ENCODE measurements around the gene DNAJB6.

The DNAJB6 gene

DNA sequence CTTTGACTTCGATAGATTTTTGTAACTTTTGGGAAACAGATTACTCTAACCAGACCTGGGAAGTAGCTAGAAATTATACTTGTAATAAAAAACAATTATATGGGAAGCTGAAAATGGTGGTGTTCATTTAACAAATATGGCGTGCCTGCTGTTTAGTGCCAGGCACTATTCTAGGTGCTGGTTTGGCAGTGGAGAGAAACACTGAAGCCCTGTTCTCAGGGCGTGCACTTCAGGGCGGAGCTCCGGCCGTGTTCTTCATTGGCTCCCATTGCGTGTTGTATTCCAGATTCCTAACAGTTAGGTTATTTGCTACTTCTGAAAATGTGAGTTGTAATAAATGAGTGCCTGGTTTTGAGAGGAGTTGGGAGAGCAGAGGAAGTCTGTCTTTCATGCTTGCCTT, 38.6 kb downstream of the DNAJB6 start:
- no peak for DNase-seq (ENCODE audit: extremely low read depth, low read depth)
- H3K4me3 ChIP-seq (replicated peaks; ENCODE audit: low read depth, low read length): no peak overlapping the region
- TF ChIP-seq, protein P1, sequence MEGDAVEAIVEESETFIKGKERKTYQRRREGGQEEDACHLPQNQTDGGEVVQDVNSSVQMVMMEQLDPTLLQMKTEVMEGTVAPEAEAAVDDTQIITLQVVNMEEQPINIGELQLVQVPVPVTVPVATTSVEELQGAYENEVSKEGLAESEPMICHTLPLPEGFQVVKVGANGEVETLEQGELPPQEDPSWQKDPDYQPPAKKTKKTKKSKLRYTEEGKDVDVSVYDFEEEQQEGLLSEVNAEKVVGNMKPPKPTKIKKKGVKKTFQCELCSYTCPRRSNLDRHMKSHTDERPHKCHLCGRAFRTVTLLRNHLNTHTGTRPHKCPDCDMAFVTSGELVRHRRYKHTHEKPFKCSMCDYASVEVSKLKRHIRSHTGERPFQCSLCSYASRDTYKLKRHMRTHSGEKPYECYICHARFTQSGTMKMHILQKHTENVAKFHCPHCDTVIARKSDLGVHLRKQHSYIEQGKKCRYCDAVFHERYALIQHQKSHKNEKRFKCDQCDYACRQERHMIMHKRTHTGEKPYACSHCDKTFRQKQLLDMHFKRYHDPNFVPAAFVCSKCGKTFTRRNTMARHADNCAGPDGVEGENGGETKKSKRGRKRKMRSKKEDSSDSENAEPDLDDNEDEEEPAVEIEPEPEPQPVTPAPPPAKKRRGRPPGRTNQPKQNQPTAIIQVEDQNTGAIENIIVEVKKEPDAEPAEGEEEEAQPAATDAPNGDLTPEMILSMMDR (IDR thresholded peaks at IDR 0.05; ENCODE audit: low read depth, low read length, missing control alignments): no peak

GRCh38 chr7:157377436-157378124, 40.8 kb downstream of the DNAJB6 start:
- TF ChIP-seq, protein P1 (IDR thresholded peaks at IDR 0.05; ENCODE audit: low read depth, low read length, missing control alignments): no peak
- DNase-seq (ENCODE audit: extremely low read depth, low read depth): no peak
- no peak overlapping the region for H3K4me3 ChIP-seq (replicated peaks; ENCODE audit: low read depth, low read length)

DNA sequence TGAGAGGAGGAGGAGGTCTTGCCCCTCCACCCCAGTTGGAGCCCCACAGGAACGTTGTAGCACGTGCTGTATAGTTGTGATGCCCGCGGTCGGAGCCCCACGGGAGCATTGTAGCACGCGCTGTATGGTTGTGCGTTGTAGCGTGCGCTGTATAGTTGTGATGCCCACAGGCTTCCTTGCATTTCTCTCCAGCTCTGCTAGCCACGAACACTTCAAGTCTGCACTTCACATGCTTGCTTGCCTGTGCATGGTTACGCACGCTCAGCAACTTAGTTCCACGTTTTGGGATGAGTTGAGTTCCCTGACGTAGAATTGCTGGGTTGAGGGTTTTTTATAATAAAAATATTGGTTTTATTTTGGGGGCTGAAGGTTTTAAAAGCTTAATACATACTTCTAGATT, 41.6 kb downstream of the DNAJB6 start:
- no peak for DNase-seq (ENCODE audit: extremely low read depth, low read depth)
- H3K4me3 ChIP-seq (replicated peaks; ENCODE audit: low read depth, low read length): no peak overlapping the region
- TF ChIP-seq, protein P1 (IDR thresholded peaks at IDR 0.05; ENCODE audit: low read depth, low read length, missing control alignments): no peak

DNA sequence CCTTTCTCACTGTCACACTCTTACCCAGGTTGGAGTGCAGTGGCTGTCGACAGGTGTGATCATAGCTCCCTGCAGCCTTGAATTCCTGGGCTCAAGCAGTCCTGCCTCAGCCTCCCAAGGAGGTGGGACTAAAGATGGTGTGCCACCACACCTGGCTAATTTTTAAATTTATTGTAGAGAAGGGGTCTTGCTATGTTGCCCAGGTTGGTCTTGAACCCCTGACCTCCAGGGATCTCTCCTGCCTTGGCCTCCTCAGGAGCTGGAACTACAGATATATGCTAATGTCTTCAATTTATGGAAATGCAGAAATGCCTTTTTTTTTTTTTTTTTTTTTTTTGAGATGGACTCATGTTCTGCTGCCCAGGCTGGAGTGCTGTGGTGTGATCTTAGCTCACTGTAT, 42.7 kb downstream of the DNAJB6 start:
- TF ChIP-seq, protein P1 (IDR thresholded peaks at IDR 0.05; ENCODE audit: low read depth, low read length, missing control alignments): no peak
- no peak for DNase-seq (ENCODE audit: extremely low read depth, low read depth)
- no peak overlapping the region for H3K4me3 ChIP-seq (replicated peaks; ENCODE audit: low read depth, low read length)

GRCh38 chr7:157380416-157380815, 43.6 kb downstream of the DNAJB6 start:
- TF ChIP-seq, protein P1 (IDR thresholded peaks at IDR 0.05; ENCODE audit: low read depth, low read length, missing control alignments): no peak
- H3K4me3 ChIP-seq (replicated peaks; ENCODE audit: low read depth, low read length): no peak overlapping the region
- no peak for DNase-seq (ENCODE audit: extremely low read depth, low read depth)

GRCh38 chr7:157383868-157384267, 47.1 kb downstream of the DNAJB6 start:
- DNase-seq (ENCODE audit: extremely low read depth, low read depth): no peak
- TF ChIP-seq, protein P1 (IDR thresholded peaks at IDR 0.05; ENCODE audit: low read depth, low read length, missing control alignments): no peak
- H3K4me3 ChIP-seq (replicated peaks; ENCODE audit: low read depth, low read length): no peak overlapping the region

DNA sequence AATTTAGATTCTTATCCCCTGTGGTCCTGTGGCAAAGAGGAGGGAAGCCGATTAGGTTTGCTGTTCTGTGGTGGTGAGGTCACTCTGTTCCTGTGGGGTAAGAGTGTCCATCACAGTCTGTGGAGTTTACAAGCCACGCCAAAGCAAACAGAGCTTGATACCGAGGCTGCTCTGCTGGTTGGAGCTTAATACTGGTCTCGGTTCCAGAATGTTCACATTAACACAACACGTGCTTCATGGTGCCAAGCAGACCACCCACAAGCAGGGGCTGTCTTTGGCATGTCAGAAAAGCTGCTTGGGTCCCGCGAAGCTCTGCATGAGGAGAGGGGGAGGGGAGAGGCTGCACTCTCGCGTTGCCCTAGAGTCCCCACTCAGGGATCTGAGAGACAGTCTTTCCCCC, 47.5 kb downstream of the DNAJB6 start:
- no peak overlapping the region for H3K4me3 ChIP-seq (replicated peaks; ENCODE audit: low read depth, low read length)
- TF ChIP-seq, protein P1 (IDR thresholded peaks at IDR 0.05; ENCODE audit: low read depth, low read length, missing control alignments): no peak
- no peak for DNase-seq (ENCODE audit: extremely low read depth, low read depth)

Data from HFF-Myc (cell line).